ENCODE results near the gene GLB1L.

DNA sequence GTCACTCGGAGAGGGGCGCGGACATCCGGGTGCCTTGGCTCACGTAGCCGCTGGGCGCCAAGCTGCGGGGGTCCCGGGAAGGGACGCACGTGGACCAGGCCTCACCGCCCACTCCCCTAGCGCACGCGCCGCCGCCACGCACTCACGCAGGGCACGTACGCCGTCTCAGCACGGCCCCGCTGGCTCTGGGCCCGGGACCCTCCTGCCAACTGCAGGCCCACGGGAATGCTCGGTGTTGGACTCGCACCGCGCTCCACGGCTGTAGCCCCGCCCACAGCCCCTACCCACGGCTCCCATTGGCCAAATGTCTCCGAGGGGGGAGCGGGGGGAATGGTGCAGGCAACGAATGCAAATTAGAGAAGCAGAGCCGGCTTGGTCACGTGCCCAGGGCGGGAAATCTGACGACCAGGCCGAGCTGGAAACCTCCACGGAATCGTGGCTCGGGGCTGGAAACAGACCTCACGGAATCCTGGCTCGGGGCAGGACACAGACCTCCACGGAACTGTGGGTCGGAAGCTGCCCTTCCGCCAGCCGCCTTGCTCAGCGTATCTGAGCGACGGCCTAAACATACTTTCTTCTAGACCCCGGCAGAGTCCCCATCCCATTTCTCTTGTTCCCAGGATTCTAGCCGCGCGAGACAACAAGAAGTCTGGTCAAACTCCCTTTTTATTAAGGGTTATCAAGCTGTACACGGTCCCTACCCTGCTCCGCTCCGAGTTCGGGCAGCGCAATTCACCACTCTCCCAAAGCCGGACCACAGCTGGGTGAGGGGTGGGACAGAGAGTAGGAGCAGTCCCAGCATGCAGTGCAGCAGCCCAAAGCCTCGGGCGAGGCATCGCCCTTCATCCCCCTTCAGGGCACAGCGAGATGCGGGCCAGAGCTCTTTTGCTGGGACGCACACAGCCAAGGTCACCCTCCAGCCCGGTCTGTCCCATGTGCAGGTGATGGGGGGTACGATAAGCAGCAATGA lies 26.2 kb downstream of the GLB1L start, which contains the start of gene ABCB6:
- no peak; the same call in 1 of the 2 replicates for TF ChIP-seq MAFK (IDR thresholded peaks at IDR 0.05; ENCODE audit: low read depth, low read length)
- TF ChIP-seq CTCF (IDR thresholded peaks at IDR 0.05; ENCODE audit: control extremely low read depth in 1 of 3, insufficient read depth in 1 of 3, low read depth in 1 of 3, low read length in 3 of 3) = peak in 1 of 3 experiments; percentile 2; a peak in 2 of 4 replicates
- peak; percentile 47; the same call in 1 of the 2 replicates for TF ChIP-seq BACH1 (IDR thresholded peaks at IDR 0.05; ENCODE audit: low read length)
- TF ChIP-seq SP4 (IDR thresholded peaks at IDR 0.05; ENCODE audit: low read length) = peak; percentile 79; the same call in 1 of the 2 replicates
- no peak for TF ChIP-seq RFX5 (IDR thresholded peaks at IDR 0.05; ENCODE audit: borderline replicate concordance, low read depth, low read length)
- no peak; a peak in 1 of 4 replicates for TF ChIP-seq HDAC2 (IDR thresholded peaks at IDR 0.05; ENCODE audit: borderline replicate concordance in 1 of 2, low read depth in 2 of 2, low read length in 2 of 2)
- no peak for TF ChIP-seq GABPA (IDR thresholded peaks at IDR 0.05; ENCODE audit: borderline replicate concordance, insufficient read depth, low read length)
- peak in 1 of 2 experiments; percentile 93; a peak in 2 of 3 replicates for TF ChIP-seq POLR2A (IDR thresholded peaks at IDR 0.05; ENCODE audit: control extremely low read depth in 1 of 2, low read depth in 2 of 2, low read length in 2 of 2)
- TF ChIP-seq SIRT6 (IDR thresholded peaks at IDR 0.05; ENCODE audit: low read length) = no peak
- no peak for TF ChIP-seq NRF1 (IDR thresholded peaks at IDR 0.05; ENCODE audit: low read depth, low read length)
- no peak for TF ChIP-seq ZNF274 (IDR thresholded peaks at IDR 0.05; ENCODE audit: borderline replicate concordance, extremely low read depth, low read length)
